OCI-LY1 (cell line): ENCODE data around the gene MAST3.

ENCODE experiments used
- CTCF ChIP-seq: fragments of 200-600 bp; sonication (generic), shearing (Covaris generic); IDR thresholded peaks from 2 replicates; pipeline ENCODE4 v1.5.1; 2017; ENCODE audit warnings: mild to moderate bottlenecking, antibody characterized with exemption, low read length, moderate library complexity, mixed read lengths
- EZH2 ChIP-seq: fragments of 200-600 bp; sonication (generic), shearing (Covaris generic); IDR thresholded peaks from 2 replicates; pipeline ENCODE4 v1.8.0; 2017; ENCODE audit warnings: borderline replicate concordance, mixed run types, mild to moderate bottlenecking, antibody characterized with exemption, low read length, moderate library complexity, mixed read lengths

GRCh38 chr19:18085702-18086457 is 11.7 kb upstream of the MAST3 start:
- no peak for TF ChIP-seq CTCF
- TF ChIP-seq EZH2 = no peak
